GM19438 (cell line): Measurements from ENCODE around the gene PTPA.

Experiments
- ATAC-seq: cut with Tn5 transposase; IDR thresholded peaks from one replicate; pipeline ENCODE4 v1.9.1; 2021; ENCODE audit warnings: low read depth; ENCODE audit not compliant: unreplicated experiment

PTPA gene

DNA sequence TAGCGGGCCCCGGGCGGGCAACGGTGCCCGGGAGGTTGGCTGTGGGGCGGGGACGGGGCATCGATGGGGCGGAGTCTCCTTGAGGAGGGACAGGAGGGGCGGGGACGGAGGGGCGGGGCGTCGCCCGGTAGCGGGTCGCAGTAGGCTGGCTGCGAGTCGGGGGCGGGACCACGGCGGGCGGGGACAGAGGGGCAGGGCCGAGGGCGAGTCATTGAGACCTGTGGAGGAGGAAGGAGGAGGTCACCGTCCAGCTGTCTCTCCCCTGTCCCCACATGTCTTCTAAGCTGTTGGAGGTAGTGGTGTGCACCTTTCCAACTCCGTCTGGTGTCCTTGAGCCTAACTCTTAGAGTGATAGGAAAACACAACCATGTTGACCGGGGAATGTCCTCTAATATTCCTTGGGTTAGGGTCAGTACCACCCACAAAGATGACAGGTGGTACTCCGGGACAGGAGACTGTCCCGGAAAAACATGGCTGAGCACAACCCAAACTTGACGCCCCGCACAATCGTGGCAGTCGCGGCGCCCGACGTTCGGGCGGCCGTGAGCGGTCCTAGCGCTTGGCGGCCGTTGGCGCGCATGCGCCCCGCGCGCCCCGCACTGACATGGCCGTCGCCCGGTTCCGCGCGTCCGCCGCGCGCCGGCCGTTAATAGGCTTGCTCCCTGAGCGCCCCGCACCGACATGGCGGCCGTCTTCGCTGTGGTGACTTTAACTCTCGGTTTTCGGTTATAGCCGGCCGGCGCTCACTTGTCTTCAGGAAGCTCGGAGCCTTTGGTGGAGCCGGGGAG lies at the start of gene PTPA, which contains the start of gene CRAT:
Gene PTPA, plus strand, starts transcription at position 676 of the 788 bp plus-strand sequence. CDS start 186 bp downstream, outside the sequence.
Gene CRAT, minus strand, starts transcription at position 54 of the 788 bp plus-strand sequence. CDS start 284 bp downstream, outside the sequence.
- peak; percentile 74 for ATAC-seq

DNA sequence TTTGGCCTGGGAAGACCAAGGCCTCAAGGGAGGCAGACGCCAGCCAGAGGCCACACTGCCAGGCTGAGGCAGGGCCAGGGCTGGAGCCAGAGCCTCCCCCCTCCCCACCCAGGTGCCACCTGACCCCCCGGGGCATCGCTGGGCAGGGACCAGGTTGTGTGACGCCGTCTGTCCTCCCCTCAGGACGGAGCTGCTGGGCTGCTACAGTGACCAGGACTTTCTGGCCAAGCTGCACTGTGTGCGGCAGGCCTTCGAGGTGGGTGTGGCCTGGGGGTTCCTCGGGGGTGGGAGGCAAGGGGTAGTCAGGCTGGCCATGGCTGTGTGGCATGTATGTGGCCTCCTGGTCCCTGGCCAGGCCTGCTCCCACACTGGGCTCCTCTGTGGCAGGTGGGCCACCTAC lies 48.2 kb upstream of the PTPA start:
- no peak for ATAC-seq

DNA sequence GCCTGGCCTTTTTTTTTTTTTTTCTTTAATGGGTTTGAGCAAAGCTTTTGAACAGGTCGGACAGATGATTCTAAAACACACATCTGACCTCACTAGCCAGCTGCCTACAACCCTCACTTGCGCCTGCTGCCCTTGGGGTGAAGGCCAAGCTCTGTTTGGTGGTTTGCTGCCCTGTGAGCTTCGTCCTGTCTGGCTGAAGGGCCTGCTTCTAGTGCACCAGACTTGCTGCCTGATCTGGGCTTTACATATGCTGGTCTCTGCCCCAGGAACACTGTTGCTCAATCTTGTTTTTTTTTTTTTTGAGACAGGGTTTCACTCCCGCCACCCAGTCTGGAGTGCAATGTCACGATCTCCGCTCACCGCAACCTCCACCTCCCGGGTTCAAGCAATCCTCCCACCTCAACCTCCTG lies 46.7 kb upstream of the PTPA start:
- ATAC-seq, result no peak

DNA sequence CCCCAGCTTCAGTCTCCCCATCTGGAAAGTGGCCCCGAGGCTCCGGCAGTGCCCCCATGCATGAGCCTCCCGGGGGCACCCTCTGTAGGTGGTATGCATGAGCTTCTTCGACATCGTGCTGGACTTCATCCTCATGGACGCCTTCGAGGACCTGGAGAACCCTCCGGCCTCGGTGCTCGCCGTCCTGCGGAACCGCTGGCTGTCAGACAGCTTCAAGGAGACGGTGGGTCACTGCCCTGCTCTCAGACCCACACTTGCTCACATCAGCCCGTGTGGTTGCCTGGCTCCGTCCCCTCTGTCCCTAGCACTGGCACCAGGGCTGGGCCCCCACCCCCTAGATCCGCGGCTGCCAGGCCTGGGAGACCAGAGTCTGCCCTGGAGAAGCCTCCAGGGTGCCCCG lies 43.1 kb upstream of the PTPA start:
- no peak for ATAC-seq

DNA sequence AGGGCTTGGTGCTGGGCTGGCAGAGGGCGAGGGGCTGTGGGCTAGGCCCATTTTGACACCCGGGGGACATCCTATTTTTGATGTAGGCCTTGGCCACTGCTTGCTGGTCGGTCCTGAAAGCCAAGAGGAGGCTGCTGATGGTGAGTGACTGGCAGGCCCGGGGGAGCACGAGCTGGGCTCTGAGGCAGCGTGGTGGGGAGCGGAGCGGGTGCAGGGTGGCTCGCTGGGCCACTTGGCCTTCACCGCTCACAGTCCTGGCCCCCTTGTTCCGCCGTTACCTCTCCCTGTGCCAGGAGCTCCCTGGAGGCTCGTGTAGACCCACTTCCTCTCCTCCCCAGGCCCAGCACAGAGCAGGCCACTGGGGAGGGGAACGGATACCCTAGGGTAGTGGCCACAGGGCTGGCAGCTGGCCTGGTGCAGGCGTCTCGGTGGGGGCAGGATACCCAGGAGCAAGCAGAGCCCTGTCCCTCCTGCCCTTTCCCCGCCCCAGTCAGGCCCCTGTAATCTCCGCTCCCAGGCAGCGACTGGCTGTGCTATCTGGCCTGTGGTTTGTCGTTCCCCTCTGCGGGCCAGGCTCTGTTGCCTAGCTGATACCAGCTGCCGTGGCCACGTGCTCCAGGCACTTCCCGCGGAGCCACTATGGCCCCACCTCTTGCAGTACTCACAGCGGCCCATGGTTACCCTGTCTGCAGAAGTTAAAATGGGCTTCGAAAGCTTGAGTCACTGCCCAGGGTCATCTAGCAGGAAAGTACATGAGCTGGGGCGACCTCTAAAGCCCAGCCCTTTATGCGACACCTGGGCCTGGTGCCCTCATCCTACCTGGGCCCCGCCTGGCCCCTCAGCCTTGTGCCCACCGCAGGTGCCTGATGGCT lies 42.0 kb upstream of the PTPA start:
- no peak for ATAC-seq

DNA sequence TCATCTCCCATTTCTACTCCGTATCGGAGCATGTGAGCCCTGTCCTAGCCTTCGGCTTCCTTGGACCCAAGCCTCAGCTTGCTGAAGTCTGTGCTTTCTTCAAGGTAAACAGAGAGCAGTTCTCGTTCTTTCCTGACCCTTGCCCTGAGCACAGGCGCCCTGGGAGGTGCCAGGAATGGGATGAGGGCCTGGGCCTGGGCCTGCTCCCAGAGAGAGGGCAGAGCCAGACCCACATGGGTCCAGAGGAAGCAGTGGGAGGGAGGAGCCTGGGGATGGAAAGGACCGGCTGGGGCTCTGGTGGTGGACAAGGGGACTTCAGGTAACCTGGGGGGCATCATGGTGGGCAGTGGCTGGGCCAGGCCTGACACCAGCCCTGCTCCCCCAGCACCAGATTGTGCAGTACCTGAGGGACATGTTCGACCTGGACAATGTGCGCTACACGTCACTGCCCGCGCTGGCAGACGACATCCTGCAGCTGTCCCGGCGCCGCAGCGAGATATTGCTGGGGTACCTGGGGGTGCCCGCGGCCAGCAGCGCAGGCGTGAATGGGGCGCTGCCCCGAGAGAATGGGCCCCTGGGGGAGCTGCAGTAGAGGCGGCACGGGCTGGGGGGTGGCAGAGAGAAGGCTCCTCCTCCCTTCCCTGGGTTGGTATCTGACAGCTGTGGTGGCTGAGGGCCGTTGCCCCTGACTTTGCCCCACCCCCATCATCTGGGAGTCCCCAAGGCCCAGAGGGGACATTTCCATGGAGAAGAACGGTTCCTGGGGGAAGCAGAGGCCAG lies 41.2 kb upstream of the PTPA start:
- no peak for ATAC-seq

DNA sequence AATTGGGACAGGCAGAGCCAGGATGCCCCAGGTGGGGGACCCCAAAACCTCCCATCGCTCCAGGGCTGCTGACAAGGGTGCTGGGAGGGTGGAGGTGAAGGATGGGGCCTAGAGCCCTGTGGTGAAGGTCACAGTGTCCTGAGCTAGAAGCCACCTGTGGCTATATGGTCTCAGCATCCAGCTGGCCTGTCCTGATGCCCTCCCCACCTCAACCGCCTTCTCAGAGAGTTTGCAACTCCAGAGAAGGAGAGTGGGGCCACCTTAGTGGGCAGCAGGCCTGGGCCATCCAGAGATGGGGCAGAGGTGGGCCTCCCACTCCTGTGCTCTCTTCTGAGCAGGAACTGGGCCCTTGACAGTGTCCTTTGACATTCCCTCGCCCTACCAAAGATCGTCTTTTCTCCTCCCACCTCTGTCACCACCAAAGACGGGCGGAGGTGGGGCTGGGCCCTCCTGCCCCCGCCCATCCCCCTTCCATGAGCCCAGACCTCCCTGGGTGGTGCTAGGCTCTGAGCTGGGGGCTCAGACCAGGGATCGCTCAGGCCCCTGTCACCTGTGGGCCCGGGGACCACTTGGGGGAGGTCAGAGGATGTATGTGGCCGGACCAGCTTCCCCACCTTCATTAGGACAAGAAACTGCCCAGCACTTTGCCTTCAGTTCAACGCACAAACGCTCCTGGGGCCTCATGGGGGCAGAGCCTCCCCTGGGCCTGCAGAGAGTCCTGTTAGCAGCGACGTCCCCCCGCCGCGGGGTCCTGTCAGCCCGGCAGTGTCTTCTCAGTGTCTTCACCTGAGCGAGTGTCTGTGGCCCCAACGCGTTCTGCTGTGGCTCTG lies 40.3 kb upstream of the PTPA start:
- ATAC-seq, result no peak

DNA sequence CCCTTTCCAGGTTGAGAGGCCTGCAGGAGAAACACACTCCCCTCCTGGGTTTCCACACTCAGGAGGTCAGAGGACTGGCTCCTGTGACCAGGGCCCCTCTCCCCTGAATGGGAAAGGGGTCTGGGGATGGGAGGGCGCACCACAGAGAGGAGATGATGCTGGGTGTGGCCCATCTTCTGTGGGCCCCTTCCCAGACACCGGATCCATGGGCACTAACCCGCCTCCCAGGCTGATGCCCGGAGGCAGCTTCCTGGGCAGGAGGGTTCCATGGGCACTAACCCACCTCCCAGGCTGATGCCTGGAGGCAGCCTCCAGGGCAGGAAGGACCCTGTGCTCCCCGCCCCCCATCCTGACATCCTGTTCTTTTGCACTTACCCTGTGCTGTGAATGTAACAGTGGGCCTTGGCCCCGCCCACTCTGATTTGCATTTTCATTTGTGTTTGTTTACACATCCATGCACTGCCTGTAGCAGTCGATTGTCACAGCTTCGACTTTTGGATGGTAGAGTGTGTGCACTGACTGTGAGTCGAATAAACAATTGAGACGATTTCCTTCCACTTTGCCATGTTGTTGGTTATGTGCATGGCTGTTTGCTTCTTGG lies 39.6 kb upstream of the PTPA start:
- no peak for ATAC-seq

DNA sequence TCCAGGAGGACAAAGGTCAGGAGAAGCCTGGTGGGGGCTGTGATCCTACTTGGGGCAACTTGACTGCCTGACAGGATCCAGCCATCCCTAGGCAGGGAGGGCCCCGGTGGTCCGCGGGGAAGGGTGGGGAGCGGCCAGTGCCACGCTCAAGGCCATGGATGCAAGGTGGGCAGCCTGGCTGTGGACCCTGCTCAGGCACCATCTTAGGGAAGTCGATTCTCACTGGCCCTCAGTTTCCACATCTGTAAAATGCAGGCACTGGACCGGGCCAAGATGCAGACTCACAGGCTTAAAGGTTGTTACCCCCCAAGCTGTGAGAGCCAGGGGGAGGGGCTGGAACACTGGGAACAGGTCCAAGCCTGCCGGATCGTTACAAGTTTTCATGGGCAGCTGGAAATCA lies 39.0 kb upstream of the PTPA start:
- ATAC-seq, result no peak

DNA sequence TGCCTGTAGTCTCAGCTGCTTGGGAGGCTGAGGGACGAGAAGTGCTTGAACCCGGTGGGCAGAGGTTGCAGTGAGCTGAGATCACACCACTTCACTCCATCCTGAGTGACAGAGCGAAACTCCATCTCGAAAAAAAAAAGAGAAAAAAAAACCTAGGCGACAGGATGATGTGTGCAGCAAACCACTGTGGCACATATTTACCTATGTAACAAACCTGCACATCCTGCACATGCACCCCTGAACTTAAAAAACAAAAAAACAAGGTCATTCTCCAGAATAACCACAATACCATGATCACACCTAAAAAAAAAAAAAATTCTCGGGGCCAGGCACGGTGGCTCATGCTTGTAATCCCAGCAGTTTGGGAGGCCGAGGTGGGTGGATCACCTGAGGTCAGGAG lies 37.8 kb upstream of the PTPA start:
- no peak for ATAC-seq

DNA sequence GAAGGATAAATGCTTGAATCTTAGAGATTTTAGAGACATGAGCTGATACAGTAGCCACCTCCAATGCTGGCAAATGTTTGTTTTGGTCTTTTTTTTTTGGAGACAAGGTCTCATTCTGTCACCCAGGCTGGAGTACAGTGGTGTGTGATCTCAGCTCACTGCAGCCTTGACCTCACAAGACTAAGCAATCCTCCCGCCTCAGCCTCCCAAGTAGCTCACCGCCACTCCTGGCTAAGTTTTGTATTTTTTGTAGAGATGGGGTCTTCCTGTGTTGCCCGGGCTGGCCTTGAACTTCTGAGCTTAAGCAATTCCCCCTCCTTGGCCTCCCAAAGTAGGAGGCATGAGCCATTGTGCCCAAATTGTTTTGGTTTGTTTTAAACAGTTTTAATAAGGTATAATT lies 37.1 kb upstream of the PTPA start:
- no peak for ATAC-seq

DNA sequence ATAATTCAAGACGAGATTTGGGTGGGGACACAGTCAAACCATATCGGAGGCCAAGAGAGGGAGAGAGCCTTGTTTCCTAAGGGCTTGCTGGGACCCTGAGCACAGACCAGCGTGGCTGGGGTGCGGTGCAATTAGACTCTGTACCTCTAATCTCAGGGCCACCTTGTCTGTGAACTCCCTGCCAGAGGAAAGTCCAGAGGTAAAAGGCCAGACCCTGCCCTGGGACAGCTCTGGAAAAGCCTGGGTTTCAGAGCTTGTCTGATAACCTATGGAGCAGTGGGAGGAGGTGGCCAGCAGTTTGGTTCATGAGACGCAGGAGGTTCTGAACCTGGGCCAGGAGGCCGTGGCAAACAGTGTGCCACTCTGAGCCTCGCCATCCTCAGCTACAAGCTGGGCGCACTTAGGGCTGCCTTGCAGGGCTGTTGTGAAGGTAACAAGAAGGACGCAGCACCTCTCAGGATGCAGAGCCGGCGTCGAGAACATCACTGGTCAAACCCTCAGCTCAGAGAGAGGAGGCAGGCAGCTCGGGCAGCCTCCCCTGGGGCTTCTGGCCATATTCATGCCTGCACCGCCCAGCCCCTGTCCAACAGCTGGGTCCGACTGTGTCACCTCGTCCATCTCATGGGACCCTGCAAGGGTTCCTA lies 35.1 kb upstream of the PTPA start:
- no peak for ATAC-seq

DNA sequence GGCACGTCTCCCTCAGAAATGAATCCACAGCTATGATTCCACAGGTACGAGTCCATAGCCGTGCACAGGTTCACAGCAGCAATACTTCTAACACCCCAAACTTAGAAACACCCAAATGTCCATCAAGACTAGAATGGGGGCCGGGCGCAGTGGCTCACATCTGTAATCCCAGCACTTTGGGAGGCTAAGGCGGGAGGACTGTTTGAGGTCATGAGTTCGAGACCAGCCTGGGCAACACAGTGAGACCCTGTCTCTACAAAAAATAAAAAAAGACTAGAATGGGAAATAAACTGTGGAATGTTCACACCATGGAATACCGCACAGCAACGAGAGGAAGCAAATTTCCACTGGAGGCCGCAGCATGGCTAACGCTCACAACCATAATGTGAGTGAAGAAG lies 34.6 kb upstream of the PTPA start:
- no peak for ATAC-seq

DNA sequence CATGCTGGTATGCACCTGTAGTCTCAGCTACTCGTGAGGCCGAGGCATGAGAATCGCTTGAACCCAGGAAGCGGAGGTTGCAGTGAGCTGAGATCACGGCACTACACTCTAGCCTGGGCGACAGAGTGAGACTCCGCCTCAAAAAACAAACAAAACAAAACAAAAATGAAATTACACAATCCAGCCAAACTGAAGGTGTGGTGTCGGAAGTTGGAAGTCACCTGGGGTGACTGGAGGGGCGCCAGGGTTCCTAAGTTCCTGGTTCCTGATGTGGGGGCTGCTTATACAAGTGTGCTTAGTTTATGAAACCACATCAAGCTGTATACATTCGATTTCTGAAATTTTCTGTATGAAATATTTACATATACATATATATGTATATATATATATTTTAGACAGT lies 34.0 kb upstream of the PTPA start:
- no peak for ATAC-seq

DNA sequence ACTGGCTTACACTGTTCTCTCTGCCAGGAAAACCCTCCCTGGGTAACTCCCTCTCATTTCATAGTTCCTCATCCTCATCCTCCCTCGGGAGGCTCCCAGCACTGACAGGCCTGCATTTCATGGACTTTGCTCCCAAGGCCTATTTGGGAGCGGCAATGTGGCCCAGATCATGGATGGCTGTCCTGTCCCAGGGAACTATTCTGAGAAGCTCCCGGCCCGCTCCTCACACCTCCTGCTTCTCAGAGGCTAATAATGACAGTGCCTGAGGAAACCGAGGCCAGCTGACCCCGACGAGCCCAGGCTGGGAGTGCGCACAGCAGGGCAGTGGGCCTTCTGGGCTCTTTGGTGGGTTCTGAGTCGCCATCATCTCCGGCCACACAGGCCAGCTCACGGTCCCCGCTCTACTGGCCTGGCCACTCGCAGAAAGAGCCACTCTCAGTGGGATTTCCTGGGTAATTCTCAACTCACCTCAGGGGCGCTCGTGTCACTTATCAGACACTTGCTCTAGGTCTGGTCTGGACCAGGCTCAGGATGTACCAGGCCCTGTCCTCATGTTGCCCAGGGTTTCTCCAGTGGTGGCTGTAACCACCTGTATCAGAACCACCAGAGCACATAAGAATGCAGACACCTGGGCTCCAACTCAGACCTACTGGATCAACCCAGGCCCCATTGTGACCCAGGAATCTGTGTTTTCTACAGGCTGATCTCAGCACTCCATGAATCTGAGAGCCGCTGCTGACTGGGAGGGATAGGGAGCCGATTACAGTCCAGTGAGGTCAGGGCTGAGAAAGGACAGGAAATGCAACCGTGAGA lies 32.3 kb upstream of the PTPA start:
- ATAC-seq, result no peak

DNA sequence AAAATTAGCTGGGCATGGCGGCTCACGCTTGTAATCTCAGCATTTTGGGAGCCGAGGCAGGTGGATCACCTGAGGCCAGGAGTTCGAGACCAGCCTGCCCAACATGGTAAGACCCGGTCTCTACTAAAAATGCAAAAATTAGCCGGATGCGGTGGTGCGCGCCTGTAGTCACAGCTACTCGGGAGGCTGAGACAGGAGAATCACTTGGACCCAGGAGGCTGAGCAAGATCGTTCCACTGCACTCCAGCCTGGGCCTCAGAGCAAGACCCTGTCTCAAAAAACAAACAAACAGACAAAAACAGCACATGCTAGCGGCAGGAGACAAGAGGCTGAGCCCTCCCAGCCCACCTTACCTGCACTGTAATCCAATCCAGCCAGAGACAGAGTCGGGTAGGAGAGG lies 31.4 kb upstream of the PTPA start:
- no peak for ATAC-seq

DNA sequence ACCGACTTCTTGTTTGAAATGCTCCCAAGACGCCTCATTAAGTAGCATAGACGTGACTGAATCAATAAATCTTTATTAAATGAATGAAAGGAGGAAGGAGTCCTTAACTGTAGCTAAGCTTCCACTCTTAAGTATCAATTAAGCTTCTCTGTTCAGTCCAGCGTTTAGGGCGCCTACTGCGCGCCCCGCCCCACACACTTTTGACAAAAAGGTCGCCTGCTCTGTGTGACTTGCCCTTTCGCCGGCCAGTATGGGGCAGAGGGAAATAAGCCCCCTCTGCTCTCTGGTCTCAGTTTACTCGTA lies 31.0 kb upstream of the PTPA start:
- no peak for ATAC-seq

DNA sequence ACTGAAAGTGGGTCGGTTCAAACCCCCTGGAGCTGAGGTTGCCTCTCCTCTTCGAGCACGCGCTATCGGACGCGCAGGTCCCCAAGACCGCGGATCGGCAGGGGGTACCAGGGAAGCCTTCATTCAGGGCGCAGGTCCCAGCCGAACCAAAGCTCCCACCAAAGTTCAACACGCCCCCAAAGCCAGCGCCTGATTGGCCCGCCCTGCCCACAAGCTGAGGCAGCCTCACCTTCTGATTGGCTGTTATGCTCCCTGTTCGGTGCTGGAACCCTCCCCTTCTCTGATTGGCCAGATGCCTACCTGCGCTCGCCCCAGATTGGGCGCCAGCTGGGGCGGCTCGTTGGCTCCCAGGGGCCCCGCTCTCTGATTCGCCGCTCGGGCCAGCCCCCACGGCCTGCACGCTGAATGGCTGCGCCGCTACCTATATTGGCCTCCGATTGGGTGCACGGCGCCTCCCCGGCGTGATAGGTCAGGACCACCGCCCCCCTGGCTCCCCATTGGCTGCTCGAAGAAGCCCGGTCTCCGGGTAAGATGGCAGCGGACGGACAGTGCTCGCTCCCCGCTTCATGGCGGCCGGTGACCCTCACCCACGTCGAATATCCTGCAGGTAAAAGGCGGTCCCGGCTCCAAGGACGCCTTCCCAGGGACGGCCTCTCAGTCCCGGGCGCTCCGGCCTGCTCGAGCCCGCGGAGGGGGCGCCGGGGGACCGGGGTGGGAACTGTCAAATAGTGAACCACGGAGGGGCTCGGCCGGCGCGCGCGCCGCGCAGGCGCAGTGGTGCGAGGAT lies 30.4 kb upstream of the PTPA start, which contains the start of gene DOLPP1:
Gene DOLPP1, plus strand, starts transcription at position 511 of the 787 bp plus-strand sequence. Its CDS starts 21 bp downstream, at position 532.
- peak; percentile 92 for ATAC-seq
